ENCODE measurements around the gene TEAD1.

Gene TEAD1

GRCh38 chr11:12853325-12853651 is 179.1 kb downstream of the TEAD1 start:
- H3F3A ChIP-seq (ENCODE audit: control insufficient read depth, insufficient read depth), result no peaks in the 10 kb centered on the region
- no peaks in the 10 kb centered on the region for H3K27me3 ChIP-seq (ENCODE audit: control insufficient read depth, low read length)
- no peaks in the 10 kb centered on the region for H3K36me3 ChIP-seq (ENCODE audit: control insufficient read depth, low read length)
- no peaks in the 10 kb centered on the region for H3K4me1 ChIP-seq (ENCODE audit: control insufficient read depth, low read length)
- TF ChIP-seq CTCF (IDR thresholded peaks at IDR 0.05; ENCODE audit: low read depth, low read length, poor library complexity, severe bottlenecking), result no peak
- TF ChIP-seq EZH2phosphoT487 (IDR thresholded peaks at IDR 0.05; ENCODE audit: borderline replicate concordance, low read length), result no peak
- no peaks in the 10 kb centered on the region for H3K9me2 ChIP-seq (replicated peaks; ENCODE audit: control insufficient read depth, low read length)
- no peaks in the 10 kb centered on the region for H3K9me3 ChIP-seq (ENCODE audit: control insufficient read depth, insufficient read depth, low read length)
- no peaks in the 10 kb centered on the region for H3K79me2 ChIP-seq (ENCODE audit: control insufficient read depth, low read length)
- H4K20me1 ChIP-seq (ENCODE audit: control insufficient read depth, insufficient read depth, low read depth, low read length), result no peaks in the 10 kb centered on the region
- no peak overlapping the region for H3K4me2 ChIP-seq (ENCODE audit: low read length)
- H3K27ac ChIP-seq (ENCODE audit: low read depth, low read length), result no peak overlapping the region
- no peak overlapping the region for H3K4me3 ChIP-seq (ENCODE audit: low read length)

- Histone ChIP-seq H3K36me3 (ENCODE audit: control insufficient read depth, low read length) (no peaks in the 10 kb centered on the region), H3K4me1 (ENCODE audit: control insufficient read depth, low read length) (no peaks in the 10 kb centered on the region), H3K4me3 (ENCODE audit: low read length) (no peak overlapping the region), H3K27ac (ENCODE audit: low read depth, low read length) (no peak overlapping the region), H3K27me3 (ENCODE audit: control insufficient read depth, low read length) (no peaks in the 10 kb centered on the region), H3K4me2 (ENCODE audit: low read length) (no peak overlapping the region), H3F3A (ENCODE audit: control insufficient read depth, insufficient read depth) (no peaks in the 10 kb centered on the region), H3K9me2 (replicated peaks; ENCODE audit: control insufficient read depth, low read length) (no peaks in the 10 kb centered on the region), H3K79me2 (ENCODE audit: control insufficient read depth, low read length) (no peaks in the 10 kb centered on the region), H4K20me1 (ENCODE audit: control insufficient read depth, insufficient read depth, low read depth, low read length) (no peaks in the 10 kb centered on the region), H3K9me3 (ENCODE audit: control insufficient read depth, insufficient read depth, low read length) (no peaks in the 10 kb centered on the region)
- no peak for TF ChIP-seq EZH2phosphoT487 (IDR thresholded peaks at IDR 0.05; ENCODE audit: borderline replicate concordance, low read length)
- no peak for TF ChIP-seq CTCF (IDR thresholded peaks at IDR 0.05; ENCODE audit: low read depth, low read length, poor library complexity, severe bottlenecking)
Measured at GRCh38 chr11:12853652-12854296, 179.6 kb downstream of the TEAD1 start.

- no peaks in the 10 kb centered on the region for H3K79me2 ChIP-seq (ENCODE audit: control insufficient read depth, low read length)
- H3K27me3 ChIP-seq (ENCODE audit: control insufficient read depth, low read length), result no peaks in the 10 kb centered on the region
- H3K4me1 ChIP-seq (ENCODE audit: control insufficient read depth, low read length), result no peaks in the 10 kb centered on the region
- H3K36me3 ChIP-seq (ENCODE audit: control insufficient read depth, low read length), result no peaks in the 10 kb centered on the region
- no peaks in the 10 kb centered on the region for H3F3A ChIP-seq (ENCODE audit: control insufficient read depth, insufficient read depth)
- H3K4me3 ChIP-seq (ENCODE audit: low read length), result no peak overlapping the region
- H4K20me1 ChIP-seq (ENCODE audit: control insufficient read depth, insufficient read depth, low read depth, low read length), result no peaks in the 10 kb centered on the region
- no peak overlapping the region for H3K4me2 ChIP-seq (ENCODE audit: low read length)
- no peaks in the 10 kb centered on the region for H3K9me3 ChIP-seq (ENCODE audit: control insufficient read depth, insufficient read depth, low read length)
- H3K27ac ChIP-seq (ENCODE audit: low read depth, low read length), result no peak overlapping the region
- no peaks in the 10 kb centered on the region for H3K9me2 ChIP-seq (replicated peaks; ENCODE audit: control insufficient read depth, low read length)
- TF ChIP-seq EZH2phosphoT487 (IDR thresholded peaks at IDR 0.05; ENCODE audit: borderline replicate concordance, low read length) (no peak), CTCF (IDR thresholded peaks at IDR 0.05; ENCODE audit: low read depth, low read length, poor library complexity, severe bottlenecking) (no peak)
Measured at GRCh38 chr11:12854297-12854661, 180.1 kb downstream of the TEAD1 start.
